KMS-11 (cell line): ENCODE data around the gene CRABP1.

Source experiments
- H2AFZ ChIP-seq: fragments of 200-600 bp; sonication (generic); 2 replicates; pipeline ENCODE4 v1.6.1; 2016; ENCODE audit warnings: antibody characterized with exemption, mixed run types, low read depth
- H3K27ac ChIP-seq: fragments of 200-600 bp; sonication (generic); 2 replicates; pipeline ENCODE4 v1.6.1; 2016; ENCODE audit warnings: mild to moderate bottlenecking, mixed run types
- H3K27me3 ChIP-seq: fragments of 200-600 bp; sonication (generic); 2 replicates; pipeline ENCODE4 v1.6.1; 2017; ENCODE audit warnings: mild to moderate bottlenecking, low read depth, mixed run types, moderate library complexity; ENCODE audit not compliant: insufficient read depth
- H3K36me3 ChIP-seq: fragments of 200-600 bp; sonication (generic); 2 replicates; pipeline ENCODE4 v1.6.1; 2017; ENCODE audit warnings: mild to moderate bottlenecking, mixed run types; ENCODE audit not compliant: insufficient read depth
- H3K4me1 ChIP-seq: fragments of 200-600 bp; sonication (generic); 2 replicates; pipeline ENCODE4 v1.6.1; 2016; ENCODE audit warnings: mild to moderate bottlenecking, low read depth, mixed run types; ENCODE audit not compliant: poor library complexity, severe bottlenecking
- H3K4me2 ChIP-seq: fragments of 200-600 bp; sonication (generic); 2 replicates; pipeline ENCODE4 v1.7.0; 2016; ENCODE audit warnings: mild to moderate bottlenecking, mixed run types
- H3K4me3 ChIP-seq: fragments of 200-600 bp; sonication (generic); IDR thresholded peaks from 2 replicates; pipeline ENCODE4 v1.6.1; 2017; ENCODE audit warnings: low read depth, low read length, mixed read lengths; ENCODE audit not compliant: insufficient read depth
- H3K79me2 ChIP-seq: fragments of 200-600 bp; sonication (generic); 2 replicates; pipeline ENCODE4 v1.6.1; 2016; ENCODE audit warnings: low read depth, mixed run types; ENCODE audit not compliant: insufficient read depth
- H3K9ac ChIP-seq: fragments of 200-600 bp; sonication (generic); 2 replicates; pipeline ENCODE4 v1.6.1; 2016; ENCODE audit warnings: mild to moderate bottlenecking, mixed run types
- H4K20me1 ChIP-seq: fragments of 200-600 bp; sonication (generic); 2 replicates; pipeline ENCODE4 v1.6.1; 2016; ENCODE audit warnings: mild to moderate bottlenecking, mixed run types; ENCODE audit not compliant: insufficient read depth
- TF ChIP-seq, protein P1 (sequence below): fragments of 200-600 bp; sonication (generic); conservative IDR thresholded peaks from 2 replicates; pipeline ENCODE4 v1.6.1; 2017; ENCODE audit warnings: low read depth, mild to moderate bottlenecking, antibody characterized with exemption, low read length, moderate library complexity, mixed read lengths

CRABP1 gene

GRCh38 chr15:78311292-78311691 lies 28.9 kb upstream of the CRABP1 start:
- no peaks in the 10 kb centered on the region for H3K79me2 ChIP-seq
- no peak overlapping the region for H3K4me3 ChIP-seq
- H3K36me3 ChIP-seq, result no peaks in the 10 kb centered on the region
- TF ChIP-seq, protein P1, sequence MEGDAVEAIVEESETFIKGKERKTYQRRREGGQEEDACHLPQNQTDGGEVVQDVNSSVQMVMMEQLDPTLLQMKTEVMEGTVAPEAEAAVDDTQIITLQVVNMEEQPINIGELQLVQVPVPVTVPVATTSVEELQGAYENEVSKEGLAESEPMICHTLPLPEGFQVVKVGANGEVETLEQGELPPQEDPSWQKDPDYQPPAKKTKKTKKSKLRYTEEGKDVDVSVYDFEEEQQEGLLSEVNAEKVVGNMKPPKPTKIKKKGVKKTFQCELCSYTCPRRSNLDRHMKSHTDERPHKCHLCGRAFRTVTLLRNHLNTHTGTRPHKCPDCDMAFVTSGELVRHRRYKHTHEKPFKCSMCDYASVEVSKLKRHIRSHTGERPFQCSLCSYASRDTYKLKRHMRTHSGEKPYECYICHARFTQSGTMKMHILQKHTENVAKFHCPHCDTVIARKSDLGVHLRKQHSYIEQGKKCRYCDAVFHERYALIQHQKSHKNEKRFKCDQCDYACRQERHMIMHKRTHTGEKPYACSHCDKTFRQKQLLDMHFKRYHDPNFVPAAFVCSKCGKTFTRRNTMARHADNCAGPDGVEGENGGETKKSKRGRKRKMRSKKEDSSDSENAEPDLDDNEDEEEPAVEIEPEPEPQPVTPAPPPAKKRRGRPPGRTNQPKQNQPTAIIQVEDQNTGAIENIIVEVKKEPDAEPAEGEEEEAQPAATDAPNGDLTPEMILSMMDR, result no peak
- H3K27ac ChIP-seq, result no peak overlapping the region
- H2AFZ ChIP-seq, result no peak overlapping the region
- no peaks in the 10 kb centered on the region for H4K20me1 ChIP-seq
- no peaks in the 10 kb centered on the region for H3K4me1 ChIP-seq
- no peaks in the 10 kb centered on the region for H3K27me3 ChIP-seq
- no peak overlapping the region for H3K4me2 ChIP-seq
- no peak overlapping the region for H3K9ac ChIP-seq

GRCh38 chr15:78312536-78312935 lies 27.6 kb upstream of the CRABP1 start:
- H3K4me1 ChIP-seq, result no peaks in the 10 kb centered on the region
- H3K9ac ChIP-seq, result no peak overlapping the region
- no peak overlapping the region for H3K4me3 ChIP-seq
- H3K27ac ChIP-seq, result no peak overlapping the region
- TF ChIP-seq, protein P1, result no peak
- H3K4me2 ChIP-seq, result no peak overlapping the region
- no peaks in the 10 kb centered on the region for H3K36me3 ChIP-seq
- H2AFZ ChIP-seq, result no peak overlapping the region
- no peaks in the 10 kb centered on the region for H4K20me1 ChIP-seq
- no peaks in the 10 kb centered on the region for H3K27me3 ChIP-seq
- no peaks in the 10 kb centered on the region for H3K79me2 ChIP-seq

DNA sequence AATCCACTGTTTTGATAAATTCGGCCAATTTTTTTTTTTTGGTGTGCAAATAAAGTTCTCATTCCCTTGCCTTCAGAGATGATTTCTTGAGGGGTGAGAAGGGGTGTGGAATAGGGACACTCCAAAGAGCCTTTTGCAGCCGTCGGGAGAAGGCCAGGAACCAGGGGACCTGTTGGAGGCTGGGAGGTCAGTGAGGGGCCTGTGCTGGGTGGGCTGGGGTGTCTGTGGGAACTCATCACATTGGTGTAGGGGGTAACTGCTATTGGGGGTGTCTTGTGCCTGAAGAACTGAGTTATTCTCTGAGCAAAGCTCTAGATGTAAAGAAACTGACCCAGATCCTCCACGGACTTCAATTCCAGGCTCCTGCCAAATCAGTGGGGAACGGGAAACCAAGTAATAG lies 27.2 kb upstream of the CRABP1 start:
- Histone ChIP-seq H3K27me3 (no peaks in the 10 kb centered on the region), H3K4me1 (no peaks in the 10 kb centered on the region), H2AFZ (no peak overlapping the region), H3K9ac (no peak overlapping the region), H3K36me3 (no peaks in the 10 kb centered on the region), H3K4me2 (no peak overlapping the region), H4K20me1 (no peaks in the 10 kb centered on the region), H3K79me2 (no peaks in the 10 kb centered on the region), H3K4me3 (no peak overlapping the region), H3K27ac (no peak overlapping the region)
- TF ChIP-seq, protein P1, result no peak

- Histone ChIP-seq H3K9ac (no peak overlapping the region), H2AFZ (no peak overlapping the region), H3K79me2 (no peaks in the 10 kb centered on the region), H4K20me1 (no peaks in the 10 kb centered on the region), H3K4me2 (no peak overlapping the region), H3K27ac (no peak overlapping the region), H3K27me3 (no peaks in the 10 kb centered on the region), H3K36me3 (no peaks in the 10 kb centered on the region), H3K4me3 (no peak overlapping the region), H3K4me1 (no peaks in the 10 kb centered on the region)
- TF ChIP-seq, protein P1, result no peak
Observed at GRCh38 chr15:78313383-78313782, 26.8 kb upstream of the CRABP1 start.

- Histone ChIP-seq H3K79me2 (no peaks in the 10 kb centered on the region), H3K4me2 (no peak overlapping the region), H3K4me3 (no peak overlapping the region), H3K4me1 (no peaks in the 10 kb centered on the region), H4K20me1 (no peaks in the 10 kb centered on the region), H3K36me3 (no peaks in the 10 kb centered on the region), H3K27ac (no peak overlapping the region), H2AFZ (no peak overlapping the region), H3K27me3 (no peaks in the 10 kb centered on the region), H3K9ac (no peak overlapping the region)
- TF ChIP-seq, protein P1, result no peak
Observed at GRCh38 chr15:78314181-78314581, 26.0 kb upstream of the CRABP1 start.
